GM23338 (cell line): ENCODE data around the gene HOXA9. TPM values are rescaled to one million over a fixed set of nuclear protein-coding genes. Genes with fewer than 3 reads are reported as not detected.
A peak's percentile ranks its signal among the peaks of the same experiment; 100 is the strongest.

ENCODE experiments used
- ATAC-seq: fragments of 200-7000 bp; cut with Tn5 transposase; 3 replicates; pipeline ENCODE4 v1.9.1; 2020
- DNase-seq: peaks from one replicate; pipeline ENCODE4 v3.0.0-alpha.2; 2015; ENCODE audit warnings: low spot score
- H2AFZ ChIP-seq: fragments of 200-600 bp; sonication (generic); 2 replicates; pipeline ENCODE4 v1.8.0; 2016; ENCODE audit warnings: antibody characterized with exemption, mild to moderate bottlenecking, moderate library complexity
- H3F3A ChIP-seq: fragments of 200-600 bp; sonication (generic); replicated peaks from 2 replicates; pipeline ENCODE4 v1.8.0; 2017; ENCODE audit warnings: antibody characterized with exemption, mixed run types, low read depth
- H3K27ac ChIP-seq: fragments of 200-600 bp; sonication (generic); 2 replicates; pipeline ENCODE4 v1.6.1; 2016; ENCODE audit warnings: low read depth
- H3K27me3 ChIP-seq: fragments of 200-600 bp; sonication (generic); 2 replicates; pipeline ENCODE4 v1.8.0; 2016; ENCODE audit warnings: mild to moderate bottlenecking, mixed run types, moderate library complexity; ENCODE audit not compliant: insufficient read depth
- H3K36me3 ChIP-seq: fragments of 200-600 bp; sonication (generic); 2 replicates; pipeline ENCODE4 v1.8.0; 2016; ENCODE audit warnings: mild to moderate bottlenecking; ENCODE audit not compliant: insufficient read depth
- H3K4me1 ChIP-seq: fragments of 200-600 bp; sonication (generic); 2 replicates; pipeline ENCODE4 v1.8.0; 2016; ENCODE audit warnings: mild to moderate bottlenecking, moderate library complexity; ENCODE audit not compliant: insufficient read depth
- H3K4me2 ChIP-seq: fragments of 200-600 bp; sonication (generic); 2 replicates; pipeline ENCODE4 v1.7.1; 2017; ENCODE audit warnings: mixed run types
- H3K4me3 ChIP-seq: fragments of 200-600 bp; sonication (generic); 2 replicates; pipeline ENCODE4 v1.6.1; 2016; ENCODE audit warnings: mixed run types
- H3K79me2 ChIP-seq: fragments of 200-600 bp; sonication (generic); replicated peaks from 2 replicates; pipeline ENCODE4 v1.8.0; 2017; ENCODE audit warnings: mild to moderate bottlenecking; ENCODE audit not compliant: insufficient read depth
- H3K9me2 ChIP-seq: fragments of 200-600 bp; sonication (generic); 2 replicates; pipeline ENCODE4 v1.8.0; 2017; ENCODE audit not compliant: insufficient read depth
- H4K20me1 ChIP-seq: fragments of 200-600 bp; sonication (generic); replicated peaks from 2 replicates; pipeline ENCODE4 v1.8.0; 2017; ENCODE audit warnings: mild to moderate bottlenecking; ENCODE audit not compliant: insufficient read depth
- H3K27ac Mint-ChIP-seq: 2 replicates; pipeline ENCODE4 v1.8.0; 2020; ENCODE audit warnings: inconsistent platforms, mild to moderate bottlenecking, moderate library complexity, mixed read lengths
- H3K27me3 Mint-ChIP-seq: 3 replicates; pipeline ENCODE4 v1.8.0; 2022; ENCODE audit warnings: low read depth, mild to moderate bottlenecking, moderate library complexity, mixed read lengths, inconsistent platforms; ENCODE audit not compliant: insufficient read depth, poor library complexity
- H3K36me3 Mint-ChIP-seq: 3 replicates; pipeline ENCODE4 v1.8.0; 2021; ENCODE audit warnings: low read depth, mild to moderate bottlenecking, inconsistent platforms, moderate library complexity, mixed read lengths
- H3K4me1 Mint-ChIP-seq: 3 replicates; pipeline ENCODE4 v1.8.0; 2020; ENCODE audit warnings: mild to moderate bottlenecking, inconsistent platforms, mixed read lengths
- H3K4me3 Mint-ChIP-seq: 3 replicates; pipeline ENCODE4 v1.8.0; 2021; ENCODE audit warnings: moderate library complexity, mild to moderate bottlenecking, inconsistent platforms, mixed read lengths
- H3K9me3 Mint-ChIP-seq: 3 replicates; pipeline ENCODE4 v1.8.0; 2020; ENCODE audit warnings: moderate library complexity, mild to moderate bottlenecking, inconsistent platforms, mixed read lengths
- EZH2 ChIP-seq: fragments of 200-600 bp; sonication (generic); IDR thresholded peaks from one replicate; pipeline ENCODE4 v1.8.0; 2017; ENCODE audit warnings: antibody characterized with exemption, mild to moderate bottlenecking, low read depth; ENCODE audit not compliant: unreplicated experiment
- EZH2phosphoT487 ChIP-seq: fragments of 200-600 bp; sonication (generic); IDR thresholded peaks from one replicate; pipeline ENCODE4 v1.8.1; 2018; ENCODE audit warnings: antibody characterized with exemption; ENCODE audit not compliant: unreplicated experiment
- JUNB ChIP-seq: IDR thresholded peaks from one replicate; pipeline ENCODE4 v1.6.1; 2016; ENCODE audit warnings: antibody characterized with exemption; ENCODE audit not compliant: unreplicated experiment
- NANOG ChIP-seq: IDR thresholded peaks from 2 replicates; pipeline ENCODE4 v1.6.1; 2016; ENCODE audit warnings: antibody characterized with exemption, borderline replicate concordance
- POLR2AphosphoS5 ChIP-seq: IDR thresholded peaks from 2 replicates; pipeline ENCODE4 v1.6.1; 2016; ENCODE audit warnings: antibody characterized with exemption, low read depth
- STAT1 ChIP-seq: IDR thresholded peaks from one replicate; pipeline ENCODE4 v1.6.1; 2016; ENCODE audit warnings: antibody characterized with exemption; ENCODE audit not compliant: unreplicated experiment
- ZNF114 ChIP-seq: fragments of 250-450 bp; sonication (Bioruptor Pico); IDR thresholded peaks from 2 replicates; pipeline ENCODE4 v1.5.0; 2020; ENCODE audit warnings: mild to moderate bottlenecking, moderate library complexity
- ZNF331 ChIP-seq: fragments of 250-450 bp; sonication (Bioruptor Pico); IDR thresholded peaks from 2 replicates; pipeline ENCODE4 v1.5.0; 2020; ENCODE audit warnings: low read depth, mild to moderate bottlenecking, moderate library complexity
- polyA plus RNA-seq: library from polyadenylated mRNA; unstranded; fragments of >200 nt; fragmentation: Nextera tagmentation; extraction: Ambion mirVana; gene quantifications from 2 replicates; pipeline ENCODE4 v1.2.1, GENCODE V29; 2016
- total RNA-seq: library from RNA; depleted of rRNA; stranded (reverse); fragments of >200 nt; shearing (Covaris generic); gene quantifications from 2 replicates; pipeline ENCODE4 v1.2.3, GENCODE V29; 2014
- TF ChIP-seq, protein P1 (sequence below): IDR thresholded peaks from 2 replicates; pipeline ENCODE4 v1.6.1; 2016; ENCODE audit warnings: antibody characterized with exemption
- TF ChIP-seq, protein P2 (sequence below): IDR thresholded peaks from one replicate; pipeline ENCODE4 v1.6.1; 2018; ENCODE audit warnings: antibody characterized with exemption; ENCODE audit not compliant: unreplicated experiment

HOXA9 gene
- total and polyA plus RNA-seq, 2 experiments from 2014 or later = not detected

DNA sequence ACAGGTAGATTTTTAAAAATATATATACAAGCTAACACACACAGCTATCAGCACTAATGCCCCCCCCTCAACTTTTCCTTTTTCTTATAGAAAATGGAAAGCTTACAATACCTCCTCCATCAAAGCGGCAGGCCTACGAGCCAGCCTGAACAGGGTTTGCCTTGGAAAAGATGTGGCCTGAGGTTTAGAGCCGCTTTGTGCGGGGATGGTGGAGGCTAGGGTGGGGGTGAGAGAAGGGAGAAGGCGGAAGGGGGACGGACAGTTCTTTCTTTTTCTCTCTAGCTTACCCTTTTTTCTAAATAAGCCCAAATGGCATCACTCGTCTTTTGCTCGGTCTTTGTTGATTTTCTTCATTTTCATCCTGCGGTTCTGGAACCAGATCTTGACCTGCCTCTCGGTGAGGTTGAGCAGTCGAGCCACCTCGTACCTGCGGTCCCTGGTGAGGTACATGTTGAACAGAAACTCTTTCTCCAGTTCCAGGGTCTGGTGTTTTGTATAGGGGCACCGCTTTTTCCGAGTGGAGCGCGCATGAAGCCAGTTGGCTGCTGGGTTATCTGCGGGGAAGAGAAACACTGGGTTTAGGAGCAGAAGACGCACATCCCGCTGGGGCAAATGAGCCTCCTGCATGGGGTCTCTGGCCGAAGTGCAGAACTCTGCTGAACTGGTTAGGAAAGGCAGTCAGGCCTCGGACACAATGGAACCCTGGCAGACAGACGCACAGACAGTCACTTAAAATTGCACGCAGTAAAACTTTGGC is 1.9 kb downstream of the HOXA9 start:
- Histone ChIP-seq H3K27me3 (peaks cover 100% of the 10 kb centered on the region), H3K4me1 (no peaks in the 10 kb centered on the region), H3K9me2 (no peaks in the 10 kb centered on the region), H3K79me2 (no peaks in the 10 kb centered on the region), H3K4me3 (no peak overlapping the region), H4K20me1 (peaks cover 50% of the 10 kb centered on the region), H3K27ac (no peak overlapping the region), H2AFZ (no peak overlapping the region), H3K4me2 (no peak overlapping the region), H3K36me3 (no peaks in the 10 kb centered on the region; the same call in 1 of the 2 replicates), H3F3A (peaks cover 31% of the 10 kb centered on the region)
- ATAC-seq (no peak), DNase-seq (no peak)
- H3K4me1 Mint-ChIP-seq = peaks cover 7% of the 10 kb centered on the region
- peaks cover 99% of the 10 kb centered on the region for H3K27me3 Mint-ChIP-seq
- peak; percentile 87 for TF ChIP-seq EZH2
- TF ChIP-seq EZH2phosphoT487 = peak; percentile 55
- no peak for TF ChIP-seq STAT1
- H3K4me3 Mint-ChIP-seq = no peak overlapping the region
- peaks cover 8% of the 10 kb centered on the region; the same call in 2 of the 3 replicates for H3K9me3 Mint-ChIP-seq
- no peak overlapping the region for H3K27ac Mint-ChIP-seq
- H3K36me3 Mint-ChIP-seq = no peaks in the 10 kb centered on the region; the same call in 2 of the 3 replicates

DNA sequence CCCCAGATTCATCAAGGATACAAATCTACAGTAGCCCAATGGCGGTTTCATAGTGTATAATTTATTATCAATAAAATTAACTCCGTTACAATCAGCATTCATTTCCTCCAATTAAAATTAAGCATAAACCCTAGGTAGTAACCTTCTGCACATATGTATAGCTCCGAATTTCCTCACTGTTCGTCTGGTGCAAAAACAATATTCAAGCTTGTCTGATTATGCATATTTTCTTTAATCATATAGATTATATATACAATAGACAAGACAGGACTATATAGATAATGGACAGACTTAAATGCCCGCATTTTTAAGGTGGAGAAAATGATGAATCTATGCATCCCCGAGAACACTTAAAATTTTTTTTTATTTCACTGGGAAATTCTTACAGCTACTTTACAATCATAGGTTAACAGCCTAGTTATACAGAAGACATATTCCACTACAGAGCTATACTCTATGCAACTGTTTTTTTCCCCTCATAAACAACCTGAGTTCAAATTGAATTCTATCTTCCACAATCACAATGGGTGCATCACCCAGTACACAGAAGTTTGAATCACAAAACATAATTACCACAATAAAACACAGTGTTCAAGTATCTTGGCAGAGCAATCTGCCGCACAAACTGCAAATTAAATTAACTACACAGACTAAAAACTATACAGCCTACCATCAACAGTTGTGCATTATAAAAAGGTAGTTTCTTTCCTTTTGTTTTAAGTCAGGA is 2.6 kb downstream of the HOXA9 start:
- peaks cover 10% of the 10 kb centered on the region for H3K4me1 Mint-ChIP-seq
- H3K4me3 ChIP-seq = no peak overlapping the region
- no peaks in the 10 kb centered on the region for H3K9me2 ChIP-seq
- no peaks in the 10 kb centered on the region; the same call in 1 of the 2 replicates for H3K36me3 ChIP-seq
- H3K27ac ChIP-seq = no peak overlapping the region
- peaks cover 25% of the 10 kb centered on the region for H3F3A ChIP-seq
- peaks cover 100% of the 10 kb centered on the region for H3K27me3 ChIP-seq
- peaks cover 99% of the 10 kb centered on the region for H3K27me3 Mint-ChIP-seq
- H2AFZ ChIP-seq = no peak overlapping the region
- DNase-seq (no peak), ATAC-seq (no peak)
- H3K4me3 Mint-ChIP-seq = no peak overlapping the region
- no peaks in the 10 kb centered on the region; the same call in 2 of the 3 replicates for H3K36me3 Mint-ChIP-seq
- H3K27ac Mint-ChIP-seq = no peak overlapping the region
- H3K4me1 ChIP-seq = no peaks in the 10 kb centered on the region
- peaks cover 11% of the 10 kb centered on the region; the same call in 2 of the 3 replicates for H3K9me3 Mint-ChIP-seq
- H3K79me2 ChIP-seq = no peaks in the 10 kb centered on the region
- peaks cover 50% of the 10 kb centered on the region for H4K20me1 ChIP-seq
- no peak overlapping the region for H3K4me2 ChIP-seq
- TF ChIP-seq, protein P1, sequence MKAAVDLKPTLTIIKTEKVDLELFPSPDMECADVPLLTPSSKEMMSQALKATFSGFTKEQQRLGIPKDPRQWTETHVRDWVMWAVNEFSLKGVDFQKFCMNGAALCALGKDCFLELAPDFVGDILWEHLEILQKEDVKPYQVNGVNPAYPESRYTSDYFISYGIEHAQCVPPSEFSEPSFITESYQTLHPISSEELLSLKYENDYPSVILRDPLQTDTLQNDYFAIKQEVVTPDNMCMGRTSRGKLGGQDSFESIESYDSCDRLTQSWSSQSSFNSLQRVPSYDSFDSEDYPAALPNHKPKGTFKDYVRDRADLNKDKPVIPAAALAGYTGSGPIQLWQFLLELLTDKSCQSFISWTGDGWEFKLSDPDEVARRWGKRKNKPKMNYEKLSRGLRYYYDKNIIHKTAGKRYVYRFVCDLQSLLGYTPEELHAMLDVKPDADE = no peak
- TF ChIP-seq NANOG = no peak
- TF ChIP-seq EZH2phosphoT487 = no peak
- TF ChIP-seq, protein P2, sequence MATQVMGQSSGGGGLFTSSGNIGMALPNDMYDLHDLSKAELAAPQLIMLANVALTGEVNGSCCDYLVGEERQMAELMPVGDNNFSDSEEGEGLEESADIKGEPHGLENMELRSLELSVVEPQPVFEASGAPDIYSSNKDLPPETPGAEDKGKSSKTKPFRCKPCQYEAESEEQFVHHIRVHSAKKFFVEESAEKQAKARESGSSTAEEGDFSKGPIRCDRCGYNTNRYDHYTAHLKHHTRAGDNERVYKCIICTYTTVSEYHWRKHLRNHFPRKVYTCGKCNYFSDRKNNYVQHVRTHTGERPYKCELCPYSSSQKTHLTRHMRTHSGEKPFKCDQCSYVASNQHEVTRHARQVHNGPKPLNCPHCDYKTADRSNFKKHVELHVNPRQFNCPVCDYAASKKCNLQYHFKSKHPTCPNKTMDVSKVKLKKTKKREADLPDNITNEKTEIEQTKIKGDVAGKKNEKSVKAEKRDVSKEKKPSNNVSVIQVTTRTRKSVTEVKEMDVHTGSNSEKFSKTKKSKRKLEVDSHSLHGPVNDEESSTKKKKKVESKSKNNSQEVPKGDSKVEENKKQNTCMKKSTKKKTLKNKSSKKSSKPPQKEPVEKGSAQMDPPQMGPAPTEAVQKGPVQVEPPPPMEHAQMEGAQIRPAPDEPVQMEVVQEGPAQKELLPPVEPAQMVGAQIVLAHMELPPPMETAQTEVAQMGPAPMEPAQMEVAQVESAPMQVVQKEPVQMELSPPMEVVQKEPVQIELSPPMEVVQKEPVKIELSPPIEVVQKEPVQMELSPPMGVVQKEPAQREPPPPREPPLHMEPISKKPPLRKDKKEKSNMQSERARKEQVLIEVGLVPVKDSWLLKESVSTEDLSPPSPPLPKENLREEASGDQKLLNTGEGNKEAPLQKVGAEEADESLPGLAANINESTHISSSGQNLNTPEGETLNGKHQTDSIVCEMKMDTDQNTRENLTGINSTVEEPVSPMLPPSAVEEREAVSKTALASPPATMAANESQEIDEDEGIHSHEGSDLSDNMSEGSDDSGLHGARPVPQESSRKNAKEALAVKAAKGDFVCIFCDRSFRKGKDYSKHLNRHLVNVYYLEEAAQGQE = no peak
- TF ChIP-seq ZNF331 = no peak
- TF ChIP-seq JUNB = no peak
- TF ChIP-seq STAT1 = no peak
- no peak for TF ChIP-seq EZH2
- no peak for TF ChIP-seq ZNF114
- no peak for TF ChIP-seq POLR2AphosphoS5
